NCI-H82 treated with DMSO at 0.1 percent for 48 hours (cell line): ENCODE data around the gene SLC7A1.
"Not testable (repeated sequence)": the region's sequence is repeated elsewhere in the genome, so short reads cannot be mapped to it uniquely, and the experiment has no call there.

Experiments
- DNase-seq: peaks from one replicate; lab custom pipeline; 2025; ENCODE audit not compliant: unreplicated experiment; lab: John Stamatoyannopoulos, UW

Gene SLC7A1

GRCh38 chr13:29595380-29596063 lies at the start of gene SLC7A1:
SLC7A1 (minus strand) TSS chr13:29595688; CDS start chr13:29536188, 59,500 bp downstream.
- peak; percentile 83 for DNase-seq

GRCh38 chr13:29640665-29641064 lies 45.2 kb upstream of the SLC7A1 start:
- no peak for DNase-seq

GRCh38 chr13:29636831-29637230 lies 41.3 kb upstream of the SLC7A1 start:
- DNase-seq: not testable (repeated sequence)

GRCh38 chr13:29624997-29625396 lies 29.5 kb upstream of the SLC7A1 start:
- no peak for DNase-seq

- no peak for DNase-seq
Observed at GRCh38 chr13:29621841-29622240, 26.4 kb upstream of the SLC7A1 start.

GRCh38 chr13:29621051-29621800 lies 25.7 kb upstream of the SLC7A1 start:
- no peak for DNase-seq

GRCh38 chr13:29619995-29620394 lies 24.5 kb upstream of the SLC7A1 start:
- no peak for DNase-seq

- no peak for DNase-seq
Observed at GRCh38 chr13:29613101-29613500, 17.6 kb upstream of the SLC7A1 start.

GRCh38 chr13:29607465-29607864 lies 12.0 kb upstream of the SLC7A1 start:
- DNase-seq: no peak

- DNase-seq: no peak
Observed at GRCh38 chr13:29605860-29606526, 10.5 kb upstream of the SLC7A1 start.

GRCh38 chr13:29598321-29598720 lies 2.8 kb upstream of the SLC7A1 start:
- no peak for DNase-seq

- DNase-seq: no peak
Observed at GRCh38 chr13:29597706-29598105, 2.2 kb upstream of the SLC7A1 start.

GRCh38 chr13:29597246-29597645 lies 1.8 kb upstream of the SLC7A1 start:
- no peak for DNase-seq

- no peak for DNase-seq
Observed at GRCh38 chr13:29596064-29596418, 553 bp upstream of the SLC7A1 start.

- DNase-seq: no peak
Observed at GRCh38 chr13:29594710-29595379, 643 bp downstream of the SLC7A1 start.

GRCh38 chr13:29594303-29594709 lies 1.2 kb downstream of the SLC7A1 start:
- DNase-seq: peak; percentile 62

GRCh38 chr13:29593605-29594297 lies 1.7 kb downstream of the SLC7A1 start:
- DNase-seq: no peak

- DNase-seq: no peak
Observed at GRCh38 chr13:29591310-29591709, 4.2 kb downstream of the SLC7A1 start.

- no peak for DNase-seq
Observed at GRCh38 chr13:29589967-29590366, 5.5 kb downstream of the SLC7A1 start.

- DNase-seq: no peak
Observed at GRCh38 chr13:29589234-29589633, 6.3 kb downstream of the SLC7A1 start.

- no peak for DNase-seq
Observed at GRCh38 chr13:29587645-29588044, 7.8 kb downstream of the SLC7A1 start.
